ENCODE results near the gene NPPC.

DNA sequence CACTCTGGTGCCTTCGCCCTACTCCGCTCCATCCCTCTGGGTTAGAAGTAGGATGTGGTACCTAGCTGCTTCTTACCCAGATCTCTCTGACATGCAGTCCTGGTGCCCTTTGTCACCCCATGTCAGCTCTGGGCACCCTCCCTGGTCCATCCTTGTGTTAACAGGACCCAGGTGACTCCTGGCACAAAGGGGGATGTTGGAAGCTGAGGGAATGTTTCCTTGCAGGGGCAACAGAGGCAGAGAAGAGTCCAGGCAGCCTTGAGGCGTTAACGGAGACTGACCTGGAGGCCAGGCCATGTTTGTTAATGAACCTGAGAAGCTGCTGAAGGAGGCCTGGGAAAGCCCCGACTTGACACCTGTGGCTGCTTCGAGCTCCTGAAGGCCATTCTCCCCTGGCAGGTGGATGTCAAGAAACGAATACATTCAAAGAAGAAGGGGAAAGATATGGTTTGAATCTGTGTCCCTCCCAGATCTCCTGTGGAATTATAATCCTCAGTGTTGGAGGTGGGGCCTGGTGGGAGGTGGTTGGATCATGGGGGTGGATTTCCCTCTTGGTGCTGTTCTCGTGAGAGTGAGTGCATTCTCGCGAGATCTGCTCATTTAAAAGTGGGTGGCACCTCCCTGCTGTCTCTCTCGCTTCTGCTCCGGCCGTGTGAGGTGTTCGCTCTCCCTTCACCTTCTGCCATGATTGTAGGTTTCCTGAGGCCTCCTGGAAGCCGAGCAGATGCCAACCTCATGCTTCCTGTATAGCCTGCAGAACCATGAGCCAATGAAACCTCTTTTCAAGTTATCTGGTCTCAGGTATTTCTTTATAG lies 31.4 kb downstream of the NPPC start:
- TF ChIP-seq, protein P1, sequence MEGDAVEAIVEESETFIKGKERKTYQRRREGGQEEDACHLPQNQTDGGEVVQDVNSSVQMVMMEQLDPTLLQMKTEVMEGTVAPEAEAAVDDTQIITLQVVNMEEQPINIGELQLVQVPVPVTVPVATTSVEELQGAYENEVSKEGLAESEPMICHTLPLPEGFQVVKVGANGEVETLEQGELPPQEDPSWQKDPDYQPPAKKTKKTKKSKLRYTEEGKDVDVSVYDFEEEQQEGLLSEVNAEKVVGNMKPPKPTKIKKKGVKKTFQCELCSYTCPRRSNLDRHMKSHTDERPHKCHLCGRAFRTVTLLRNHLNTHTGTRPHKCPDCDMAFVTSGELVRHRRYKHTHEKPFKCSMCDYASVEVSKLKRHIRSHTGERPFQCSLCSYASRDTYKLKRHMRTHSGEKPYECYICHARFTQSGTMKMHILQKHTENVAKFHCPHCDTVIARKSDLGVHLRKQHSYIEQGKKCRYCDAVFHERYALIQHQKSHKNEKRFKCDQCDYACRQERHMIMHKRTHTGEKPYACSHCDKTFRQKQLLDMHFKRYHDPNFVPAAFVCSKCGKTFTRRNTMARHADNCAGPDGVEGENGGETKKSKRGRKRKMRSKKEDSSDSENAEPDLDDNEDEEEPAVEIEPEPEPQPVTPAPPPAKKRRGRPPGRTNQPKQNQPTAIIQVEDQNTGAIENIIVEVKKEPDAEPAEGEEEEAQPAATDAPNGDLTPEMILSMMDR (IDR thresholded peaks at IDR 0.05; ENCODE audit: poor library complexity, severe bottlenecking), result no peak
- TF ChIP-seq EP300 (conservative IDR thresholded peaks at IDR 0.05; ENCODE audit: poor library complexity, severe bottlenecking), result no peak
- TF ChIP-seq POLR2AphosphoS5 (IDR thresholded peaks at IDR 0.05), result no peak
